GM19025 (cell line): Measurements from ENCODE around the gene ACBD3.

Source experiments
- ATAC-seq: cut with Tn5 transposase; IDR thresholded peaks from one replicate; pipeline ENCODE4 v1.9.1; 2021; ENCODE audit warnings: mild to moderate bottlenecking, low read depth, moderate library complexity; ENCODE audit not compliant: unreplicated experiment

Gene ACBD3

DNA sequence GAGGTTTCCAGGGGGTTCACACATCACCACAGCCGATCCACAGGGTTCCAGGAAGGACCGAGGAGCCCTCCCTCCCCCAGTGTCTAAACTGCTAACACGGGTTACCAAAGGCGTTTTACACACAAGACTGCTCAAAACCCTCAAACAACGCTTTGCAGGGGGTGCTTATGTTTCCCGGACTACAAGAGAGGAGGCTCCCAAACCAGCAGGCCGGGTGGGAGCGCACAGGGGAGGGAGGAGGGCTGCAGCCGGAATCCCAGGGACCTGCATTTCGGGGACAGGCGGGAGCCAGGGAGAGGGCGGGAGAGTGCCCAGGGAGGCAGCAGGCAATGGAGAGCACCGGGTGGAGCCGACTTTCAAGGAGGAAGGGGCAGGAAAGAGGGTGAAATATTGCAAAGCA, 50.8 kb downstream of the ACBD3 start:
- no peak for ATAC-seq

GRCh38 chr1:226135059-226135651, 51.4 kb downstream of the ACBD3 start:
- no peak for ATAC-seq

- ATAC-seq, result no peak
These were observed 52.1 kb downstream of the ACBD3 start for GRCh38 chr1:226134170-226135058.

- ATAC-seq, result no peak
These were observed 52.9 kb downstream of the ACBD3 start for GRCh38 chr1:226133504-226134123.

DNA sequence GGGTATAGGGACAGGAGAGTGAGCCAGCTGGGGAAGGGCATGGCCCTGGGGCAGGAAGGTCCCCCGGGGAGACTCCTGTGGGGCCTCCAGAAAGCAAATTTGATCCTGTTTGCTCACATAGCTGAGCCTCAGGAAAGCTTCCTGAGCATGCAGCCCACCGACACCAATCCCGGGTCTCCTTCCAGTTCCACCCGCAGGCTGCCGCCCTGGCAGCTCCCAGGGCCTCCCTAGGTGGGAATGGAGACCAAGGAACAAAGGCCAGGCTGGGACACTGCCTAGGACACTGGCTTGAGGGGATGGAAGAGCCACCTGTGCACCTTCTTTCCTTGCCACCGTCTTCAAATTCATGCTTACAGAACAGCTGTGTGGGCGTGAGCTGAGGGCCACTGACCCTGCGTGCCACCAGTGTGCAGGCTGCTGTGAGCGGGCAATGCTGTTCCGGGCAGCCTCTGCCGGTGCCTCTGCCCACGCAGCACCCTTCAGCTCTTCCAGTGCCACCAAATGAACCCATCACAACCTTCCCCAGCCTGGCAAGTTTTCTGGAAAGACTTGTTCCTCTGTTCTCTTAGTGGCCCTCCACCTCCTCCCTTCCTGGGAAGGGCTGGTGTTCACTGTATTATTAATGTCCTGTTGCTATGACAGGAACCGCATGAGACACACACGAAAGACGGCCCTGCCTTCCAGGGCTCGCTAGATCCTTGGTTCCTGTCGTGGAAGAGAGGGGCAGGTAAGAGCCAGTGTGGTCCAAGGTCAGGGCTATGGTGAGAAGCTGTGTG, 53.6 kb downstream of the ACBD3 start:
- ATAC-seq, result no peak

GRCh38 chr1:226131639-226132038, 54.9 kb downstream of the ACBD3 start:
- no peak for ATAC-seq

DNA sequence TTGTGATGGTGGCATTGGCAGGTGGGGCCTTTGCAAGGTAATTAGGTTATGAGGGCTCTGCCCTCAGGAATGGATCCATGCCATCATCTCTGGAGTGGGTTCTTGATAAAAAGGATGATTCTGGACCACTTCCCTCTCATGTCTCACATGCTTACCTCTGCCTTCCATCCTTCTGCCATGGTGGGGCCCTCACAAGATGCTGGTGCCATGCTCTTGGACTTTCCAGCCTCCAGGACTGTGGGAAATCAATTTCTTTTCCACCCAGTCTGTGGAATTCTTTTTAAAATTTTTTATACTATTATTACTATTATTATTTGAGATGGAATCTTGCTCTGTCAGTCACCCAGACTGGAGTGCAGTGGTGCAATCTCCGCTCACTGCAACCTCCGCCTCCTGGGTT, 57.3 kb downstream of the ACBD3 start:
- ATAC-seq, result no peak

- no peak for ATAC-seq
These were observed 58.0 kb downstream of the ACBD3 start for GRCh38 chr1:226128487-226129075.

- ATAC-seq, result peak; percentile 1
These were observed 59.5 kb downstream of the ACBD3 start for GRCh38 chr1:226126824-226127569.

DNA sequence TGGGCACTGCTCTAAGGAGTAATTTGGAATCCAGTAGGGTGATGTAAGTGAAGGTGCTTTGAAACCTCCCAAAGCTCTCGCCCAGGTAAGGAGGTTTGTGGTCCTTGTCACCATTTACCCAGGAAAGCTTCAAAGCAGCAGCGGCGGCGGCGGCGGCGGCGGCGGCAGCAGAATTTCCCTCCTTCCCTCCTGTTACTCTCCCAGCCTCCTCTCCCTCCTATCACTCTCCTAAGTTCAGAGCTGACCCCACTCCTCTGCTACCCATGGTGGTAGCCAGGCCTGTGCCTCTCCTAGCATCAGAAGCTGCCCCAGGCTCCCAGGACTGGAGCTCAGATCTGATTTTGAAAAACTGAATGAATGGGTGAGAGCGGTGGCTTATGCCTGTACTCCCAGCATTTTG, 60.7 kb downstream of the ACBD3 start:
- ATAC-seq, result no peak

DNA sequence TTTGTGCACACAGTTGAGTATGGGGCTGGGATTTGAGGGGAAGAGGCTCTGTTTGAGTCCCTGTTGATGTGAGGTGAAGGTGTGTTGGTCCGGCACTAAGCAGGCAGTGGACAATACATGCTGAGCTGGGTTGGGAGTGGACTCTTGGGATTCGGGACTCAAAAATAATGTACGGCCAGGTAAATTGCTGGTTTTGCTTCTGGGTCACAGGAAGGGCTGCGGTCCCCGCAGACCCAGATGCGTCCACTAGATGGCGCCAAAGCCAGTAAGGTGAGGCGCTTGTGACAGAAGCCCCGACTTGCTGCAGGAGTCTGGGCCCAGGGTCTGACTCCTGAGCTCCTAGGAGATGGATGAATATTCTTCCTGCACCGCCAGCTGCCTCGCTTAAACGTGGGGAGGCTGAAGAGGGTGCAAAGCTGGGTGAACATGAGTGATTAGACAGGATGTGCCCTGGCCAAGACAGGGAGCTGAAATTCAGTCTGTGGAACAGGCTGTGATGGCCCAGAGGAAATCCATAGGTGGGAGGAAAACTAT, 61.4 kb downstream of the ACBD3 start:
- ATAC-seq, result no peak

GRCh38 chr1:226123591-226124471, 62.7 kb downstream of the ACBD3 start:
- ATAC-seq, result no peak

GRCh38 chr1:226123212-226123560, 63.4 kb downstream of the ACBD3 start:
- no peak for ATAC-seq

GRCh38 chr1:226121587-226122400, 64.7 kb downstream of the ACBD3 start:
- peak; percentile 60 for ATAC-seq

DNA sequence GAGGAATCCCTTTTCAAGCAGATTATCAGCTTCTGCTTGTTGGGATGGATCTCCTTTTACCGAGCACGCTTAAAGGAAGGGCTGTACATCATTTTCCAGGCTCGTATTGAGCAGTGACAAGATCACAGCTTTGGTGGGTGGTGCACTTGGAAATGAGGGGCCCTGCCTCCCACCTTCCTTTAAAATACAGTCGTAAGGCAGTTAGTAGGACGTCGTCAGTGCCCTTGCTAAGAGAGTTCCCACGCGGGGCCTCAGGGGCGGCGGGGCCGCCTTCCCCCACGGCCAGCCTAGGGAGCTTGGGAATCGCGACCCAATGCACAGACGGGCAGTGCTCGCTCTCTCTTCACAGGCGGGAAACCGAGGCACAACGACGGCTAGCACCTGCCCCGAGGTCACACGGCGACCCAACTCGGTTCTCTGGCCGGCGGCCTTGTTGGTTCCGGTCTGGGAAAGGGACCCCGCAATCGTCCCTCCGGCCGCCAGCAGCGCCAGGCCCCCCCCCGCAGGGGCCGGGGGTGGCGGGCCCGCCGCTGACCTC, 65.4 kb downstream of the ACBD3 start:
- ATAC-seq, result no peak

GRCh38 chr1:226120398-226120797, 66.1 kb downstream of the ACBD3 start:
- no peak for ATAC-seq

GRCh38 chr1:226119169-226119568, 67.4 kb downstream of the ACBD3 start:
- ATAC-seq, result no peak

DNA sequence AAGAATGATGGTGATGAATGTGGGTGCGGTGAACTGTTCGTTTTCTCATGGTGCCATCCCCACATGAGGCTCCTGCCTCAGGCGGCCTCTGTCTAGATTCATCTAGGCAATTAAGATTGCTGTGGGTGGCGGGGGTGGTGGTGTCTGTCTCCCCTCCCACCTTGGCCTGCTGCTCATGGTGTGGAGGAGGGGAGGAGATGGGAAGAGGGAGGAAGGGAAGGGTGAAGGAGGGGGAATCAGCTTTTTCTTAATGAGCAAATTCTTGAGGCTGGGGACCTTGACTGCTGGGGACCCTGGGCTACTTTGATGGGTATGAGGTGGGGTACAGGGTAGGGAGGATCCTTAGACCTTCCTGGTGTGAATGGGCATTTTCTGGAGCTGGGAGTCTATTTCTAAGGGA, 68.2 kb downstream of the ACBD3 start:
- ATAC-seq, result no peak
